SU-DHL-6 (cell line): Measurements from ENCODE around the gene PRCD.

ENCODE experiments used
- EZH2phosphoT487 ChIP-seq: fragments of 200-600 bp; sonication (generic), shearing (Covaris generic); conservative IDR thresholded peaks from 2 replicates; pipeline ENCODE4 v1.6.1; 2018; ENCODE audit warnings: mild to moderate bottlenecking, antibody characterized with exemption, low read length, moderate library complexity, mixed read lengths
- TF ChIP-seq, protein P1 (sequence below): fragments of 200-600 bp; sonication (generic); IDR thresholded peaks from one replicate; pipeline ENCODE4 v1.5.1; 2017; ENCODE audit warnings: antibody characterized with exemption, mild to moderate bottlenecking, low read length, moderate library complexity; ENCODE audit not compliant: insufficient read depth, poor library complexity, severe bottlenecking

DNA sequence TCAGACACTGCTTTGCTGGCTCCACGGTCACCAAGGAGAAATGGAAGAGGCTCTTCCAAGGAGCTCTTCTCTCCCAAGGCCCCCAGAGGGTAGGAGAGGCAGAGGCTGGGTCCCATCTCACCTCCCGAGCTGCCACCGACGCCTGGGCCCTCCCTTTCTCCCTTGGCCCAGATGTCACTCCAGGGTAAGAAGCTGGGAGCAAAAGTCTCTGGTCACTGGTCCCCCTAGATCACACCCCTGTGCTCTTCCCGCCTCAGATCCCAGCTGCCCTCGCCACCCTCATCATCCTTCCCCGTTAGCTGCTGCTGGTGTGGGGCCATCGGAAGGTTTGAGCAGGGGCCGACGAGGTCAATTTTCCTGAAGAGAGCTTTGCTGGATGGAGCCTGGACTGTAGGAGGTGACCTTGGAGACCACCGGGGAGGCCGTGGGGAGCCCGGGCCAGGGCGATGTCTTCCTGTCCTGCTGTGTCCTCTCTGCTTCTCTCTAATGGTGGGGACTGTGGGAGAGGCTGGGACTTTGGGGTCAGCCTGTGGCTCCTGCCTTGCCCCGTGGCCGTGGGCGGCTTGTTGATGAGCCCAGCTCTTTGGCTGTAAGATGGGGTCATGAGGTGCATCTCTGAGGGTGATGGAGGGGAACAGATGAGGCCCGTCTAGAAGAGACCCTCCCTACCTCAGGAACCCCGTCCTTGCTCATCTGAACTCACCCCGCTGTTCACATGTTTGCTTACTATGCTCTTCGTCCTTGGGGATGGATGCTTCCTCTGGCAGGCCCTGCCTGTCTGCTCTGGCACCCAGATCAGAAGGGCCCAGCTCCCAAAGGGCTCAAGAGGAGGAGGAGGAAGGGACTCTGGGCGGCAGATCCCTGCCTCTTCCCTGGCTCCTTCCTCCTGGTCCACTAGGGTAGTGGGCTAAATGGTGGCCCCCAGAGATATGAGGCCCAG is 27.2 kb upstream of the PRCD start:
- TF ChIP-seq, protein P1, sequence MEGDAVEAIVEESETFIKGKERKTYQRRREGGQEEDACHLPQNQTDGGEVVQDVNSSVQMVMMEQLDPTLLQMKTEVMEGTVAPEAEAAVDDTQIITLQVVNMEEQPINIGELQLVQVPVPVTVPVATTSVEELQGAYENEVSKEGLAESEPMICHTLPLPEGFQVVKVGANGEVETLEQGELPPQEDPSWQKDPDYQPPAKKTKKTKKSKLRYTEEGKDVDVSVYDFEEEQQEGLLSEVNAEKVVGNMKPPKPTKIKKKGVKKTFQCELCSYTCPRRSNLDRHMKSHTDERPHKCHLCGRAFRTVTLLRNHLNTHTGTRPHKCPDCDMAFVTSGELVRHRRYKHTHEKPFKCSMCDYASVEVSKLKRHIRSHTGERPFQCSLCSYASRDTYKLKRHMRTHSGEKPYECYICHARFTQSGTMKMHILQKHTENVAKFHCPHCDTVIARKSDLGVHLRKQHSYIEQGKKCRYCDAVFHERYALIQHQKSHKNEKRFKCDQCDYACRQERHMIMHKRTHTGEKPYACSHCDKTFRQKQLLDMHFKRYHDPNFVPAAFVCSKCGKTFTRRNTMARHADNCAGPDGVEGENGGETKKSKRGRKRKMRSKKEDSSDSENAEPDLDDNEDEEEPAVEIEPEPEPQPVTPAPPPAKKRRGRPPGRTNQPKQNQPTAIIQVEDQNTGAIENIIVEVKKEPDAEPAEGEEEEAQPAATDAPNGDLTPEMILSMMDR = no peak
- TF ChIP-seq EZH2phosphoT487 = no peak
